ENCODE results near the gene ABHD10.

The ABHD10 gene

GRCh38 chr3:111961461-111962164 lies 17.2 kb upstream of the ABHD10 start:
- DNase-seq (ENCODE audit: low read depth) = no peak
- TF ChIP-seq CTCF (IDR thresholded peaks at IDR 0.05; ENCODE audit: low read length, missing control alignments) = no peak
- H3K4me3 ChIP-seq (replicated peaks; ENCODE audit: low read depth, low read length) = no peak overlapping the region

- TF ChIP-seq CTCF (IDR thresholded peaks at IDR 0.05; ENCODE audit: low read length, missing control alignments) = no peak
- H3K4me3 ChIP-seq (replicated peaks; ENCODE audit: low read depth, low read length) = no peak overlapping the region
- peak; percentile 84 for DNase-seq (ENCODE audit: low read depth)
Measured at GRCh38 chr3:111963424-111963823, 15.4 kb upstream of the ABHD10 start.

GRCh38 chr3:111965484-111965883 lies 13.3 kb upstream of the ABHD10 start:
- no peak for DNase-seq (ENCODE audit: low read depth)
- H3K4me3 ChIP-seq (replicated peaks; ENCODE audit: low read depth, low read length) = no peak overlapping the region
- no peak for TF ChIP-seq CTCF (IDR thresholded peaks at IDR 0.05; ENCODE audit: low read length, missing control alignments)

- no peak for DNase-seq (ENCODE audit: low read depth)
- H3K4me3 ChIP-seq (replicated peaks; ENCODE audit: low read depth, low read length) = no peak overlapping the region
- no peak for TF ChIP-seq CTCF (IDR thresholded peaks at IDR 0.05; ENCODE audit: low read length, missing control alignments)
Measured at GRCh38 chr3:111967068-111967467, 11.8 kb upstream of the ABHD10 start.

- DNase-seq (ENCODE audit: low read depth) = peak; percentile 87
- peak; percentile 89 for TF ChIP-seq CTCF (IDR thresholded peaks at IDR 0.05; ENCODE audit: low read length, missing control alignments)
- H3K4me3 ChIP-seq (replicated peaks; ENCODE audit: low read depth, low read length) = no peak overlapping the region
Measured at GRCh38 chr3:111967651-111968274, 11.1 kb upstream of the ABHD10 start.

- no peak overlapping the region for H3K4me3 ChIP-seq (replicated peaks; ENCODE audit: low read depth, low read length)
- no peak for DNase-seq (ENCODE audit: low read depth)
- no peak for TF ChIP-seq CTCF (IDR thresholded peaks at IDR 0.05; ENCODE audit: low read length, missing control alignments)
Measured at GRCh38 chr3:111968319-111969054, 10.3 kb upstream of the ABHD10 start.
